ENCODE results near the gene WASL.

DNA sequence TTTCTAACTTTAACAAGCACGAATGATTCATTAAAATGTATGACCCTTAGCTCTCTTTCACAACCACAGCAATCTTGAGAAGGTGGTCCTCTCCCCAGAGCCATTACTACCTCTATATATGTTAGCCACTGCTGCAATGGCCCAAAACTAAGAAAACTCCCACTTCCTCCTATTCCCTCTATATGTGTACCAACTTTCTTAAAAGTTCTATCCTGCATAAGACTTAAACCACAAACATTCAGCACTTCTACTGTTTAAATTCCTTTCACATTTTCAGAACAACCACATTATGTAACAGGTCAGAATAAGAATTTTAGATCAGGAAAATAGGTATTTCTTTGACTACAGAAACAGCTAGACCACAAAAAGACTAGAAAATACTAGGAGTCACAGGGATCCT lies 36.2 kb downstream of the WASL start:
- TF ChIP-seq ZNF274 (CRISPR knock-in tag; IDR thresholded peaks at IDR 0.05) (no peak), KAT8 (CRISPR knock-in tag; IDR thresholded peaks at IDR 0.05) (no peak), ZBTB7A (CRISPR knock-in tag; IDR thresholded peaks at IDR 0.05) (no peak), EP300 (IDR thresholded peaks at IDR 0.05; ENCODE audit: low read depth in 2 of 2, low read length in 2 of 2) (no peak), EP300 (CRISPR knock-in tag; IDR thresholded peaks at IDR 0.05; ENCODE audit: borderline replicate concordance) (no peak)
- TF ChIP-seq, protein P1, sequence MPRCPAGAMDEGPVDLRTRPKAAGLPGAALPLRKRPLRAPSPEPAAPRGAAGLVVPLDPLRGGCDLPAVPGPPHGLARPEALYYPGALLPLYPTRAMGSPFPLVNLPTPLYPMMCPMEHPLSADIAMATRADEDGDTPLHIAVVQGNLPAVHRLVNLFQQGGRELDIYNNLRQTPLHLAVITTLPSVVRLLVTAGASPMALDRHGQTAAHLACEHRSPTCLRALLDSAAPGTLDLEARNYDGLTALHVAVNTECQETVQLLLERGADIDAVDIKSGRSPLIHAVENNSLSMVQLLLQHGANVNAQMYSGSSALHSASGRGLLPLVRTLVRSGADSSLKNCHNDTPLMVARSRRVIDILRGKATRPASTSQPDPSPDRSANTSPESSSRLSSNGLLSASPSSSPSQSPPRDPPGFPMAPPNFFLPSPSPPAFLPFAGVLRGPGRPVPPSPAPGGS (CRISPR knock-in tag; IDR thresholded peaks at IDR 0.05), result no peak
